T-helper 17 cell (primary cell): ENCODE data around the gene HNRNPA3. TPM values are rescaled to one million over a fixed set of nuclear protein-coding genes. Genes with fewer than 3 reads are reported as not detected.
A peak's percentile ranks its signal among the peaks of the same experiment; 100 is the strongest.
"Not testable (repeated sequence)": the region's sequence is repeated elsewhere in the genome, so short reads cannot be mapped to it uniquely, and the experiment has no call there.

Experiments used
- ATAC-seq: fragments of 150-1000 bp; cut with Tn5 transposase; 2 replicates; pipeline ENCODE4 v1.10.0; 2021; ENCODE audit warnings: mild to moderate bottlenecking, moderate library complexity
- DNase-seq, 3 donors: peaks; one replicate each; pipeline versions ENCODE4 v3.0.0 to v3.0.0-alpha.2; 2020 to 2021
- H3K9me3 ChIP-seq: one replicate; pipeline ENCODE4 v1.7.0; 2013; ENCODE audit warnings: low read length, mild to moderate bottlenecking; ENCODE audit not compliant: control insufficient read depth, poor library complexity, severe bottlenecking
- H3K27ac Mint-ChIP-seq: one replicate; pipeline ENCODE4 v1.8.0; 2022; ENCODE audit warnings: mild to moderate bottlenecking, moderate library complexity, mixed read lengths
- H3K27me3 Mint-ChIP-seq: one replicate; pipeline ENCODE4 v1.8.0; 2022; ENCODE audit warnings: mixed read lengths
- H3K36me3 Mint-ChIP-seq: one replicate; pipeline ENCODE4 v1.8.0; 2022; ENCODE audit warnings: low read depth, mixed read lengths
- H3K4me1 Mint-ChIP-seq: one replicate; pipeline ENCODE4 v1.8.0; 2022; ENCODE audit warnings: mild to moderate bottlenecking, mixed read lengths
- H3K4me3 Mint-ChIP-seq: one replicate; pipeline ENCODE4 v1.8.0; 2022; ENCODE audit warnings: mild to moderate bottlenecking, moderate library complexity, mixed read lengths
- total RNA-seq, 4 donors: library from RNA in 2 of 4; stranded (reverse) in 2 of 4; gene quantifications; one replicate each; pipeline ENCODE4 v1.2.3 and lab custom pipeline; 2022 to 2026

The HNRNPA3 gene
- total RNA-seq, 2 donors from 2014 or later, result 179 to 183 TPM

DNA sequence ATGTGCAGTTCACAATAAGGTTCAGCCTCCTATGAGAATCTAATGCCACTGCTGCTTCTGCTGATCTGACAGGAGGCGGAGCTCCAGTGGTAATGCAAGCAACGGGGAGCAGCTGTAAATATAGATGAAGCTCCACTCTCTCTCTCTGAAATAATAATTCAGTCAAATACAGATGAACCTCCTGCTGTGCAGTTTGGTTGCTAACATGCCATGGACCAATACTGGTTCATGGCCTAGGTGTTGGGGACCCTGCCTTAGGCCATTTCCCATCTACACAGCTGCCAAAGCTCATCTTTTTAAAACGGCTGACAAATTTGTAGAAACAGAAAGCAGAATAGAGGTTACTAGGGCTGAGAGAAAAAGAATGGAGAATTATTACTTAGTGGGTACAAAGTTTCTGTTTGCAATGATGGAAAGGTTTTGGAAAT is 10.7 kb upstream of the HNRNPA3 start:
- Mint-ChIP-seq H3K4me3 (no peak overlapping the region), H3K27ac (no peak overlapping the region)
- ATAC-seq, result no peak

DNA sequence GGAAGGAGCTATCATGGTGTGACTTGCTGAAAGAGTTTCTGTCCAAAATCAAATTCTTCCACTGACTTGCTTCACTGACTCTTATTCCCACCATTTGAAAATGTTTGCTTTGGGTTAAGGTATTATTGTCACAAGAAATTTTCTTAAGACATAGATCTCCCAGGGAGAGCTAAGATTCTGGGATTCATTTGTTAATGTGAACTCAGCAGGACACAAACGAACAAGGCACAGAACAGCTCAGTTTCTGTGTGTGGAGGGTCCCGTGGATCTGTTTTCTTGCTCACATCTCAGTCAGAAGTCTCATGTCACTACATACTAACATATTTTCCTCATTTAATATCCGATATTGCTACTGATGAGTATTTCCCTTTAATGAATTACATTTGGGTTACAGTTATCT is 8.2 kb upstream of the HNRNPA3 start:
- ATAC-seq (no peak), DNase-seq (no peak)
- Mint-ChIP-seq H3K27me3 (no peaks in the 10 kb centered on the region), H3K36me3 (no peaks in the 10 kb centered on the region), H3K4me1 (peaks cover 3% of the 10 kb centered on the region), H3K4me3 (no peak overlapping the region), H3K27ac (no peak overlapping the region)
- no peaks in the 10 kb centered on the region for H3K9me3 ChIP-seq

More for the DNA sequence above, 10.7 kb upstream of the HNRNPA3 start:
- Mint-ChIP-seq H3K27me3 (no peaks in the 10 kb centered on the region), H3K36me3 (no peaks in the 10 kb centered on the region), H3K4me1 (peaks cover 3% of the 10 kb centered on the region)
- no peak for DNase-seq
- no peaks in the 10 kb centered on the region for H3K9me3 ChIP-seq

GRCh38 chr2:177207101-177207500 is 5.5 kb upstream of the HNRNPA3 start:
- no peaks in the 10 kb centered on the region for H3K9me3 ChIP-seq
- DNase-seq (no peak), ATAC-seq (no peak)
- H3K27ac Mint-ChIP-seq, result peak overlapping the region; percentile 24
- H3K4me3 Mint-ChIP-seq, result no peak overlapping the region
- no peaks in the 10 kb centered on the region for H3K36me3 Mint-ChIP-seq
- H3K4me1 Mint-ChIP-seq, result peaks cover 9% of the 10 kb centered on the region
- H3K27me3 Mint-ChIP-seq, result no peaks in the 10 kb centered on the region

- ATAC-seq (no peak), DNase-seq (no peak)
- no peaks in the 10 kb centered on the region for H3K9me3 ChIP-seq
- H3K4me1 Mint-ChIP-seq, result peaks cover 24% of the 10 kb centered on the region
- H3K36me3 Mint-ChIP-seq, result peaks cover 6% of the 10 kb centered on the region
- no peaks in the 10 kb centered on the region for H3K27me3 Mint-ChIP-seq
- H3K4me3 Mint-ChIP-seq, result peak overlapping the region; percentile 94
- peak overlapping the region; percentile 99 for H3K27ac Mint-ChIP-seq
These were observed 1.4 kb upstream of the HNRNPA3 start for GRCh38 chr2:177211169-177211568.

DNA sequence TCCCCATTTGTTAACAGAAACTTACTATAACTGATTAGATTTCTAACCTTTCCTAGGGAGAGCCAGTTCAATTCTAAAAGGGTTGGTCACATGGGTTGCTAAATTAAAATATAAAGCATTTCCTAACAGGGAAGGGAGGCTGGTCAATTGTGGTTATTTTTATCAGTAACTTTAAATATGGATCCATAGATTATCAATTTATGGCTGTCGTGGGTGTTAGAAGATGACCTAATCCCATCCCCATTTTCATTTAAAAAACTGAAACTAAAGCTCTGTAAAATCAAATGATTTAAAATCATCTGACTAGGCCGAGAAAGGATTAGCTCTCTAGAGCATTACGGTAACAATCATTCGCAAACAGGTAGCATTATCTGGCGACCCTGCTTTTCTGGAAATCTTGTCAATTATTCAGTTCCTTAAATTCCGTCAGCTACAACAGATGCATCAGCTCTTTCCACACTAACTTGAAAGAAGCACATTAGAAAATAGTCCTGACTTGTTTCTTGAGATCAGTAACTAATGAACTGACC is 953 bp upstream of the HNRNPA3 start:
- ATAC-seq (no peak), DNase-seq (no peak)
- peaks cover 25% of the 10 kb centered on the region for H3K4me1 Mint-ChIP-seq
- no peaks in the 10 kb centered on the region for H3K27me3 Mint-ChIP-seq
- peak overlapping the region; percentile 94 for H3K4me3 Mint-ChIP-seq
- peaks cover 10% of the 10 kb centered on the region for H3K36me3 Mint-ChIP-seq
- H3K27ac Mint-ChIP-seq, result peak overlapping the region; percentile 99
- H3K9me3 ChIP-seq, result no peaks in the 10 kb centered on the region

DNA sequence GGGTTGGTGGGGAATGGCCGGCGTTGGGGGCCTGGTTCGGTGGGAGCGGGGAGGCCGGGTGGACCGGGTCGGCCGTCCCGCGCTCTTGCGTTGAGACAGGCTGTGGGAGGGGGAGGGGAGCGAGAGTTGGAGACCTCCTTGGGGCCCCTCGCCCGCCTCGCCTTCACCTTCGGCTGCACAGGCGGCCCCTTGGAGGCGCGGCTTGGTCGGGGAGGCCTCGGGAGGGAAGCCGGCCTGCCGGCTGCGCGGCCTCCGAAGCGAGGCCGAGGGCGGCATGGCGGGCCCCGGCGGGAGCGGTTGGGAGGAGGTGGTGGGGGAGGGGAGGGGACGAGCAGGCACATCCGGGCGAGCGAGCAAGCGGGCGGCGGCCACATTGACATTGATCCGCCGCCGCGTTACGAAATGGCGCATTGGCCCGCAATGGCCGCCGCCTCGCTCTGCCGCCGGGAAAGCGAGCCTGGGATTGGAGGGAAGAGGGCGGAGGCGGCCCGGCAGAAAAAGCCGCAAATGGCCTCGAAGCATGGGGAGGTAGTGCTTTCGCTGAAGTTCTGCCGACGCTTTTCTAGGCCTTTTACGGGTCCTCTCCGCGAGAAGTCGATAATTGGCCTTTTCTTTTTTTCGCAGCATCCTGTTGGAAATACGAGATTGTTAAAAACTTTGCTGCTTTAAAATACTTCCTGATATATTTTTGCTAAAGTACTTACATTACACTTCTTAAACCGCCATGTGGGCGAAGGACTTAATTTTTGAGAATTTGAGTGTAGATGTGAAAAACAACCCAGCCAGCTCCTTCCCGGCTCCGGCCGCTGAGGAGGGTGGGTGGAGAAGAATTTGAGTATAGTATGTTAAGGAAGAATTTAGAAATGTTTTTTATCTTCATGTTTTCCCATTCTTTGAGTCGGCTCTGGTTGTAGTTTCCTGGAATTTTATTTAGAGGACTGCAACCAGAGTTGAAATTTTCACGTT is 580 bp downstream of the HNRNPA3 start:
- ATAC-seq, result peak; percentile 64

GRCh38 chr2:177217247-177217843 is 4.8 kb downstream of the HNRNPA3 start:
- ATAC-seq, result no peak
- no peaks in the 10 kb centered on the region for H3K27me3 Mint-ChIP-seq
- peak overlapping the region; percentile 99 for H3K27ac Mint-ChIP-seq
- H3K9me3 ChIP-seq, result no peaks in the 10 kb centered on the region
- peak overlapping the region; percentile 78 for H3K4me3 Mint-ChIP-seq
- peaks cover 25% of the 10 kb centered on the region for H3K4me1 Mint-ChIP-seq
- H3K36me3 Mint-ChIP-seq, result peaks cover 14% of the 10 kb centered on the region
- no peak for DNase-seq

More for the DNA sequence above, 580 bp downstream of the HNRNPA3 start:
- peak; percentile 83 to 90 (median 89) for DNase-seq
- peaks cover 12% of the 10 kb centered on the region for H3K36me3 Mint-ChIP-seq
- no peaks in the 10 kb centered on the region for H3K27me3 Mint-ChIP-seq
- peak overlapping the region; percentile 94 for H3K4me3 Mint-ChIP-seq
- H3K27ac Mint-ChIP-seq, result peak overlapping the region; percentile 99
- peaks cover 27% of the 10 kb centered on the region for H3K4me1 Mint-ChIP-seq
- H3K9me3 ChIP-seq, result no peaks in the 10 kb centered on the region

- Mint-ChIP-seq H3K36me3 (peaks cover 14% of the 10 kb centered on the region), H3K27ac (peak overlapping the region; percentile 99), H3K4me1 (peaks cover 25% of the 10 kb centered on the region)
- H3K4me3 Mint-ChIP-seq, H3K9me3 ChIP-seq, DNase-seq, H3K27me3 Mint-ChIP-seq, ATAC-seq: not testable (repeated sequence)
These were observed 7.2 kb downstream of the HNRNPA3 start for GRCh38 chr2:177219787-177220186.

GRCh38 chr2:177221534-177221933 is 8.9 kb downstream of the HNRNPA3 start:
- Mint-ChIP-seq H3K27ac (peak overlapping the region; percentile 9), H3K4me1 (peaks cover 16% of the 10 kb centered on the region), H3K4me3 (peak overlapping the region; percentile 45), H3K27me3 (no peaks in the 10 kb centered on the region), H3K36me3 (peaks cover 10% of the 10 kb centered on the region)
- no peak for ATAC-seq
- DNase-seq, result no peak
- H3K9me3 ChIP-seq, result no peaks in the 10 kb centered on the region

DNA sequence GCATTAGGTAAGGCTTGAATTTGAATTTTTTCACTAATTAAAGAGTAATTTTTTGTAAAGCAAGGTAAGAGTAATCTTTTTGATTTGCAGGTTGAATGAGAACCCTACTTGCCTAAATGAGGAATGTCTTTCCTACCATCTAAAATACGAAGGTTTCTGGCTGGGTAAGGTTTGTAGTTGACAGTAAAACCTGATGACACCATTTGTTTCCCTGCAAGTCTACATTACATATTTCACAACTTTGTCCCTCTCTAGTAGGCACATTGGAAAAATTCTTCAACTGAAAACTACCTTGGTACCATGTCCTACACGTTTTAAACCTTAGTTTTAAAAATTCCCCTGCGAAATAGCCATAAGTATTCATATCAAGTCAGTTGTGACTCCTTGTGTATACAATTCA is 9.4 kb downstream of the HNRNPA3 start:
- peaks cover 7% of the 10 kb centered on the region for H3K36me3 Mint-ChIP-seq
- no peaks in the 10 kb centered on the region for H3K27me3 Mint-ChIP-seq
- DNase-seq (no peak), ATAC-seq (no peak)
- peak overlapping the region; percentile 45 for H3K4me3 Mint-ChIP-seq
- peak overlapping the region; percentile 70 for H3K27ac Mint-ChIP-seq
- H3K9me3 ChIP-seq, result no peaks in the 10 kb centered on the region
- peaks cover 16% of the 10 kb centered on the region for H3K4me1 Mint-ChIP-seq

DNA sequence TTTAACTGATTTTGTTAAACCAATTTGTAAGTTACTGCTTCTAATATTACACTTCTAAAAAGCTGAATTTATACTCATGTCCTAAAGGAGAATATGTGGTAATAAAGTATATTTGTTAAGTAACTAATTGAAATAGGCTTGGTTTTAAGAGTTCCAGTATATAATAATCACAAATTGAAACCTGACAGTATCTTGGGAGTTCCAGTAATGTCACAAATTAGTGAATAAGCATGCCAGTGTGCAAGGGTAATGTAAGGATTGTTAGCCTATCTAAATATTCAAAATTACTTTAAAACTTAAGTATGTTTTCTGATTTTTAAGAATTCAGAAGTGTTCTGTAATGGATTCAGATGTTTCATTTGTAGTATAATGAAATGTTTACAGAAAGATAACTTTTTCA is 10.8 kb downstream of the HNRNPA3 start:
- not testable (repeated sequence) for DNase-seq, H3K9me3 ChIP-seq, H3K36me3 Mint-ChIP-seq, H3K4me3 Mint-ChIP-seq, ATAC-seq, H3K27me3 Mint-ChIP-seq
- Mint-ChIP-seq H3K4me1 (peaks cover 18% of the 10 kb centered on the region), H3K27ac (peak overlapping the region; percentile 90)

- H3K36me3 Mint-ChIP-seq, result peaks cover 8% of the 10 kb centered on the region
These were observed 13.4 kb downstream of the HNRNPA3 start for GRCh38 chr2:177225965-177226360.

More at GRCh38 chr2:177225965-177226360, 13.4 kb downstream of the HNRNPA3 start:
- Mint-ChIP-seq H3K27ac (peak overlapping the region; percentile 90), H3K27me3 (no peaks in the 10 kb centered on the region), H3K4me1 (peaks cover 30% of the 10 kb centered on the region), H3K4me3 (peak overlapping the region; percentile 68)
- ATAC-seq (no peak), DNase-seq (no peak)
- no peaks in the 10 kb centered on the region for H3K9me3 ChIP-seq
